H1 (cell line): ENCODE results near the gene PTPRG. TPM values are rescaled to one million over a fixed set of nuclear protein-coding genes. Genes with fewer than 3 reads are reported as not detected.

Source experiments
- CTCF ChIA-PET: fragments of 300-600 bp; sonication (Branson Sonifier 250); formaldehyde crosslinking; loops from one replicate; lab custom pipeline; 2021; ENCODE audit not compliant: partially characterized antibody; lab: Charles Lee
- POLR2A ChIA-PET: fragments of 300-600 bp; sonication (Branson Sonifier 250); formaldehyde crosslinking; loops from one replicate; lab custom pipeline; 2021; ENCODE audit warnings: inconsistent platforms; ENCODE audit not compliant: partially characterized antibody; lab: Charles Lee
- DNase-seq, 2 experiments: peaks; one replicate each; pipeline versions ENCODE4 v3.0.0 to v3.0.0-alpha.2; 2010 to 2022; ENCODE audit warnings: low spot score in 2 of 2, low read depth in 1 of 2, mixed read lengths in 1 of 2
- FAIRE-seq: peaks from 2 replicates; lab custom pipeline; 2011; peaks lifted over from hg19 to GRCh38; lab: Jason Lieb, UNC
- H2AFZ ChIP-seq: 2 replicates; pipeline ENCODE4 v1.8.1; 2012; ENCODE audit warnings: low read length, inconsistent platforms
- H2AK5ac ChIP-seq: 2 replicates; pipeline ENCODE4 v1.6.1; 2013; ENCODE audit warnings: low read depth, low read length
- H2BK120ac ChIP-seq: replicated peaks from 2 replicates; pipeline ENCODE3; 2013; ENCODE audit warnings: low read depth, low read length, inconsistent platforms
- H2BK12ac ChIP-seq: 2 replicates; pipeline ENCODE4 v1.6.1; 2013; ENCODE audit warnings: low read depth, low read length
- H2BK15ac ChIP-seq: 2 replicates; pipeline ENCODE4 v1.6.1; 2013; ENCODE audit warnings: low read length
- H2BK20ac ChIP-seq: 2 replicates; pipeline ENCODE4 v1.6.1; 2013; ENCODE audit warnings: low read length
- H2BK5ac ChIP-seq: 2 replicates; pipeline ENCODE4 v1.6.1; 2013; ENCODE audit warnings: low read depth, low read length
- H3K14ac ChIP-seq: 2 replicates; pipeline ENCODE4 v1.6.1; 2013; ENCODE audit warnings: inconsistent platforms; ENCODE audit not compliant: insufficient read length
- H3K18ac ChIP-seq: 2 replicates; pipeline ENCODE4 v1.6.1; 2013; ENCODE audit warnings: low read length; ENCODE audit errors: extremely low read depth
- H3K23ac ChIP-seq: 2 replicates; pipeline ENCODE4 v1.6.1; 2013; ENCODE audit warnings: inconsistent platforms; ENCODE audit not compliant: insufficient read length
- H3K23me2 ChIP-seq: 2 replicates; pipeline ENCODE4 v1.6.1; 2013; ENCODE audit warnings: low read depth, low read length
- H3K27ac ChIP-seq: 2 replicates; pipeline ENCODE4 v1.6.1; 2011; ENCODE audit warnings: low read depth, low read length, inconsistent platforms
- H3K27me3 ChIP-seq, 4 experiments: replicated peaks in 1 of 4; 1 replicate in 1 of 4; 2 replicates in 3 of 4; pipeline versions ENCODE4 v1.6.1 to v1.8.1; 2011 to 2013; ENCODE audit warnings: low read length in 3 of 4, mild to moderate bottlenecking in 3 of 4, inconsistent platforms in 2 of 4, mixed read lengths in 2 of 4, moderate library complexity in 1 of 4; ENCODE audit not compliant: control insufficient read depth in 3 of 4, insufficient read depth in 3 of 4; ENCODE audit errors: extremely low read depth in 1 of 4
- H3K36me3 ChIP-seq, 4 experiments: 2 replicates each; pipeline versions ENCODE4 v1.6.1 to v1.8.1; 2011 to 2013; ENCODE audit warnings: mild to moderate bottlenecking in 4 of 4, low read length in 3 of 4, moderate library complexity in 2 of 4, control low read depth in 1 of 4, inconsistent platforms in 1 of 4; ENCODE audit not compliant: insufficient read depth in 4 of 4, control insufficient read depth in 2 of 4
- H3K4ac ChIP-seq: replicated peaks from 2 replicates; pipeline ENCODE3; 2013; ENCODE audit warnings: low read length, low read depth, mixed read lengths, inconsistent platforms; ENCODE audit not compliant: insufficient read length
- H3K4me1 ChIP-seq, 4 experiments: replicated peaks in 1 of 4; 1 replicate in 1 of 4; 2 replicates in 3 of 4; pipeline versions ENCODE4 v1.6.1 to v1.8.1; 2011 to 2013; ENCODE audit warnings: low read length in 3 of 4, inconsistent platforms in 2 of 4, mixed read lengths in 1 of 4; ENCODE audit not compliant: insufficient read depth in 4 of 4, control insufficient read depth in 3 of 4
- H3K4me2 ChIP-seq, 2 experiments: 2 replicates each; pipeline versions ENCODE4 v1.6.1 to v1.8.1; 2011 to 2013; ENCODE audit warnings: low read depth in 2 of 2, low read length in 2 of 2, control low read depth in 1 of 2, inconsistent platforms in 1 of 2, mild to moderate bottlenecking in 1 of 2; ENCODE audit not compliant: insufficient read depth in 1 of 2
- H3K4me3 ChIP-seq, 4 experiments: fragments of 200-600, 300-600 bp in 1 of 4; sonication (generic), shearing (Covaris generic), sonication (Bioruptor Twin) in 1 of 4; 2 replicates each; pipeline versions ENCODE4 v1.5.1 to v1.8.1; 2011 to 2016; ENCODE audit warnings: low read length in 4 of 4, low read depth in 3 of 4, control low read depth in 2 of 4, inconsistent platforms in 2 of 4, mild to moderate bottlenecking in 2 of 4, mixed read lengths in 1 of 4, moderate library complexity in 1 of 4; ENCODE audit not compliant: insufficient read depth in 2 of 4; ENCODE audit errors: extremely low read depth in 1 of 4
- H3K56ac ChIP-seq: replicated peaks from 2 replicates; pipeline ENCODE3; 2013; ENCODE audit warnings: low read depth, mild to moderate bottlenecking, mixed read lengths, low read length, inconsistent platforms; ENCODE audit not compliant: insufficient read length
- H3K79me1 ChIP-seq: 2 replicates; pipeline ENCODE4 v1.6.1; 2013; ENCODE audit warnings: low read depth, low read length, control low read depth
- H3K79me2 ChIP-seq, 2 experiments: 2 replicates each; pipeline versions ENCODE4 v1.6.1 to v1.8.1; 2012 to 2013; ENCODE audit warnings: low read length in 2 of 2, mild to moderate bottlenecking in 2 of 2, inconsistent platforms in 1 of 2; ENCODE audit not compliant: insufficient read depth in 2 of 2, control insufficient read depth in 1 of 2
- H3K9ac ChIP-seq, 4 experiments: replicated peaks in 1 of 4; 1 replicate in 1 of 4; 2 replicates in 3 of 4; pipeline versions ENCODE4 v1.6.1 to v1.8.1; 2011 to 2013; ENCODE audit warnings: low read depth in 3 of 4, low read length in 3 of 4, control low read depth in 2 of 4, mild to moderate bottlenecking in 2 of 4, moderate library complexity in 2 of 4, inconsistent platforms in 1 of 4; ENCODE audit errors: extremely low read depth in 1 of 4
- H3K9me3 ChIP-seq, 2 experiments: 2 replicates each; pipeline versions ENCODE4 v1.6.1 to v1.8.1; 2012 to 2013; ENCODE audit warnings: mild to moderate bottlenecking in 2 of 2, moderate library complexity in 2 of 2, control low read depth in 1 of 2, inconsistent platforms in 1 of 2, low read depth in 1 of 2, low read length in 1 of 2, mixed read lengths in 1 of 2; ENCODE audit not compliant: insufficient read depth in 2 of 2
- H4K20me1 ChIP-seq, 2 experiments: replicated peaks in 1 of 2; 2 replicates each; pipeline versions ENCODE3 to v1.8.1; 2011 to 2013; ENCODE audit warnings: inconsistent platforms in 2 of 2, low read length in 2 of 2, mild to moderate bottlenecking in 1 of 2; ENCODE audit not compliant: insufficient read depth in 2 of 2, control insufficient read depth in 1 of 2
- H4K5ac ChIP-seq: 2 replicates; pipeline ENCODE4 v1.6.1; 2013; ENCODE audit warnings: low read length, low read depth, mixed read lengths, inconsistent platforms; ENCODE audit not compliant: insufficient read length
- H4K8ac ChIP-seq: 2 replicates; pipeline ENCODE4 v1.8.0; 2013; ENCODE audit warnings: mild to moderate bottlenecking, moderate library complexity, low read length, inconsistent platforms; ENCODE audit not compliant: insufficient read depth; ENCODE audit errors: extremely low read depth
- H4K91ac ChIP-seq: replicated peaks from 2 replicates; pipeline ENCODE3; 2013; ENCODE audit warnings: low read length, mixed read lengths, inconsistent platforms; ENCODE audit not compliant: insufficient read length
- CBX5 ChIP-seq: fragments of 300-800, 300-1000 bp; sonication (generic); IDR thresholded peaks from 2 replicates; pipeline ENCODE4 v1.7.1; 2016; ENCODE audit warnings: antibody characterized with exemption, low read length, low read depth
- RXRA ChIP-seq: IDR thresholded peaks from 2 replicates; pipeline ENCODE4 v1.6.1; 2011; ENCODE audit warnings: low read depth, mild to moderate bottlenecking, low read length, moderate library complexity; ENCODE audit not compliant: insufficient read depth
- SP4 ChIP-seq: IDR thresholded peaks from 2 replicates; pipeline ENCODE4 v1.6.1; 2012; ENCODE audit warnings: low read length, inconsistent platforms
- TAF1 ChIP-seq: IDR thresholded peaks from 2 replicates; pipeline ENCODE4 v1.6.1; 2011; ENCODE audit warnings: mild to moderate bottlenecking, low read depth, low read length
- ZNF274 ChIP-seq: IDR thresholded peaks from 2 replicates; pipeline ENCODE4 v1.7.0; 2012; ENCODE audit warnings: low read length, borderline replicate concordance; ENCODE audit errors: extremely low read depth
- WGBS, 2 experiments: shearing (Covaris generic) in 1 of 2; methylation state at CpG; one replicate each; pipeline versions ENCODE4 v1.1.6 to v1.1.7; 2013 to 2015; ENCODE audit warnings: low lambda C conversion rate in 2 of 2, mixed read lengths in 2 of 2, inconsistent platforms in 1 of 2, low coverage in 1 of 2, missing lambda C conversion rate in 1 of 2; ENCODE audit not compliant: insufficient replicate concordance in 2 of 2, insufficient coverage in 1 of 2, insufficient read length in 1 of 2; ENCODE audit errors: extremely low coverage in 1 of 2, missing lambda C conversion rate in 1 of 2; 5-methylcytosine and 5-hydroxymethylcytosine counted together
- polyA plus RNA-seq, 7 experiments: library from polyadenylated mRNA; depleted of rRNA in 3 of 7; stranded (reverse) in 5 of 7; unstranded in 2 of 7; fragments of >200 nt in 5 of 7; fragments of 200-250 nt in 2 of 7; gene quantifications; 1 replicate in 5 of 7; 2 replicates in 1 of 7; 4 replicates in 1 of 7; pipeline versions ENCODE4 v1.2.1 to v1.2.3, GENCODE V29; 2011 to 2013; ENCODE audit warnings: missing spikeins in 2 of 7, mixed read lengths in 2 of 7
- total RNA-seq: library from RNA; stranded (reverse); fragmentation: NEBNext Ultra II Directional; extraction: Animal tissue kit (Norgen Biotek cat#: 25700); gene quantifications from 2 replicates; pipeline ENCODE4 v1.2.1, GENCODE V29; 2021
- TF ChIP-seq, protein P1 (sequence below): IDR thresholded peaks from 2 replicates; pipeline ENCODE4 v1.6.1; 2012; ENCODE audit warnings: inconsistent platforms

Gene PTPRG
- total and polyA plus RNA-seq, 2 of the 8 experiments (the other 6 are each of a cell fraction or from before 2014, with no cell fraction given), result 23.3 to 96.2 TPM

DNA sequence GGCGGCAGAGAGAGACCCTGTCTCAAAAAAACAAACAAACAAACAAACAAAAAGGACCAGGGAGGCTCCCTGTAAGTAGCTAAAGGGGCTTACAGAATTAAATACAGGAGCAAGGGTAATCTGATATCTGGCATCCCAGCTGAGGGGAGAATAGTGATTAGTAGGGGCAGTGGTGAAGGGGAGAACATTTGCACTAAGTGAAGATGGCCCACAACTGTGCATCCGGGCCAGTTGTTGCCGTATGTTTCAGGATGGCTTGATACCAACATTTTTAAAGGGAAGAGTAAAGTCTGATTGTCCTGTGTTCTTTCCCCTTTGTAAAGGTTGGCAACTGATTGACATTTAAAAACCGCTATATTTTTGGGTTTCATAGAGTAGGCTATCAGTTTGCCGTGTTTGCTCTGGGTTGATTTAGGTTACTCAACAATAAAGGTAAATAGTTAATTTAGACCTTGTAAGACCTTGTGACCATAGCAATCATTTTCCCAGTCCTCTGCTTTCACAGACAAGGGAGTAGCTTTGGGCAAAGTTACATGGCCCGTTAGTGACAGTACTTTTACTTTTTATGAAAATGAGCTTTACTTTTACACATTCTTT, 167.8 kb downstream of the PTPRG start:
- H3K23me2 ChIP-seq, result no peaks in the 10 kb centered on the region
- no peak overlapping the region for H3K14ac ChIP-seq
- no peak overlapping the region for H3K23ac ChIP-seq
- H3K56ac ChIP-seq, result no peak overlapping the region
- H3K4me2 ChIP-seq, result no peak overlapping the region
- FAIRE-seq (peak; percentile 45), DNase-seq (no peak)
- H3K18ac ChIP-seq, result no peak overlapping the region
- peaks cover 6% of the 10 kb centered on the region; the same call in 1 of the 2 replicates for H3K79me1 ChIP-seq
- H2BK20ac ChIP-seq, result no peak overlapping the region
- WGBS, 2 experiments, result 82% methylated on average over 6 of the region's 6 CpGs; no CpG with 5 or more reads in 1 of the 2 experiments
- no peak overlapping the region for H3K4ac ChIP-seq
- H3K36me3 ChIP-seq, result no peaks in the 10 kb centered on the region
- 0 out of 2 replicates have a peak overlapping the region, but pooled peaks have one; percentile 35 for H3K27ac ChIP-seq
- TF ChIP-seq RXRA (no peak), SP4 (no peak), TAF1 (no peak), CBX5 (no peak), ZNF274 (no peak)
- TF ChIP-seq, protein P1, sequence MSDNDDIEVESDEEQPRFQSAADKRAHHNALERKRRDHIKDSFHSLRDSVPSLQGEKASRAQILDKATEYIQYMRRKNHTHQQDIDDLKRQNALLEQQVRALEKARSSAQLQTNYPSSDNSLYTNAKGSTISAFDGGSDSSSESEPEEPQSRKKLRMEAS, result no peak
- TF ChIP-seq, all 59 proteins: peak for 0
- H2BK15ac ChIP-seq, result no peak overlapping the region
- no peak overlapping the region for H3K9ac ChIP-seq
- no peak overlapping the region for H2BK5ac ChIP-seq
- ChIA-PET CTCF (interaction anchor here (1.3 to 1.5 kb wide), 2 partner anchors 10 to 45 kb away, joined by 3 to 5 read pairs; no protein-coding TSS in a partner anchor), POLR2A (interaction anchor here (0.7 to 1.8 kb wide), 2 partner anchors 11 to 28 kb away, joined by 3 to 6 read pairs; no protein-coding TSS in a partner anchor)
- H3K9me3 ChIP-seq, result no peaks in the 10 kb centered on the region
- H3K27me3 ChIP-seq, result no peaks in the 10 kb centered on the region
- no peak overlapping the region for H2BK12ac ChIP-seq
- peak overlapping the region; percentile 16 for H4K5ac ChIP-seq
- H3K4me1 ChIP-seq, result peaks cover 0 to 30% (median 18%) of the 10 kb centered on the region in 4 experiments; a peak in 4 of 7 replicates
- H4K91ac ChIP-seq, result no peak overlapping the region
- H4K20me1 ChIP-seq, result peaks cover 2 to 4% of the 10 kb centered on the region in 2 experiments
- no peak overlapping the region for H2AFZ ChIP-seq
- no peak overlapping the region for H3K4me3 ChIP-seq
- peaks cover 0 to 93% of the 10 kb centered on the region in 2 experiments; a peak in 3 of 4 replicates for H3K79me2 ChIP-seq
- no peak overlapping the region; the same call in 1 of the 2 replicates for H4K8ac ChIP-seq
- H2BK120ac ChIP-seq, result no peak overlapping the region
- no peak overlapping the region for H2AK5ac ChIP-seq
